HEK293 (cell line): Measurements from ENCODE around the gene PLA2G4C.
A peak's percentile ranks its signal among the peaks of the same experiment; 100 is the strongest.

ENCODE experiments used
- CTCF ChIA-PET: fragments of 350-600 bp; formaldehyde crosslinking; extraction: SDS; loops from one replicate; lab custom pipeline; 2021; ENCODE audit warnings: antibody characterized with exemption; lab: Yijun Ruan, JAX
- POLR2A ChIA-PET: fragments of 300-600 bp; formaldehyde crosslinking; extraction: SDS; loops from one replicate; lab custom pipeline; 2020; ENCODE audit warnings: antibody characterized with exemption, inconsistent platforms; lab: Yijun Ruan, JAX
- H3K27ac ChIP-seq: fragments of 200-500 bp; sonication (Bioruptor generic); 2 replicates; pipeline ENCODE4 v1.5.1; 2014; ENCODE audit warnings: low read depth, low read length, control low read depth, inconsistent platforms; ENCODE audit errors: extremely low read depth
- H3K36me3 ChIP-seq, 2 experiments: fragments of 200-500 bp in 1 of 2; sonication (Bioruptor generic) in 1 of 2; 1 replicate in 1 of 2; 2 replicates in 1 of 2; pipeline ENCODE4 v1.5.1; 2014 to 2017; ENCODE audit warnings: inconsistent platforms in 2 of 2, low read length in 2 of 2; ENCODE audit not compliant: control insufficient read depth in 2 of 2, insufficient read depth in 1 of 2
- H3K4me1 ChIP-seq: fragments of 200-500 bp; sonication (Bioruptor generic); 2 replicates; pipeline ENCODE4 v1.5.1; 2014; ENCODE audit warnings: mild to moderate bottlenecking, low read length, inconsistent platforms; ENCODE audit not compliant: control insufficient read depth, insufficient read depth
- H3K4me3 ChIP-seq: 2 replicates; pipeline ENCODE4 v1.5.1; 2011; ENCODE audit warnings: low read depth, mild to moderate bottlenecking, control low read depth, low read length, moderate library complexity
- H3K9me3 ChIP-seq: fragments of 200-500 bp; sonication (Bioruptor generic); 2 replicates; pipeline ENCODE4 v1.5.1; 2014; ENCODE audit warnings: low read depth, low read length, inconsistent platforms; ENCODE audit not compliant: control insufficient read depth, insufficient read depth
- ATF2 ChIP-seq: fragments of 450-650 bp; formaldehyde crosslinking; IDR thresholded peaks from 2 replicates; pipeline ENCODE4 v1.5.1; 2016; ENCODE audit warnings: missing biosample characterization, missing genetic modification characterization, low read depth
- HOXC10 ChIP-seq: sonication (generic); formaldehyde crosslinking; IDR thresholded peaks from 2 replicates; pipeline ENCODE4 v1.8.1; 2023; ENCODE audit warnings: mild to moderate bottlenecking, missing genetic modification reagents
- HOXD13 ChIP-seq: sonication (generic); formaldehyde crosslinking; IDR thresholded peaks from 2 replicates; pipeline ENCODE4 v1.8.0; 2022; ENCODE audit warnings: missing genetic modification reagents, borderline replicate concordance
- OSR2 ChIP-seq: fragments of 450-650 bp; formaldehyde crosslinking; IDR thresholded peaks from 2 replicates; pipeline ENCODE4 v1.5.1; 2016; ENCODE audit warnings: missing biosample characterization, missing genetic modification characterization
- REPIN1 ChIP-seq: fragments of 450-650 bp; formaldehyde crosslinking; IDR thresholded peaks from 2 replicates; pipeline ENCODE4 v1.5.1; 2017; ENCODE audit warnings: missing biosample characterization, missing genetic modification characterization, low read depth
- SALL2 ChIP-seq: fragments of 450-650 bp; formaldehyde crosslinking; IDR thresholded peaks from 2 replicates; pipeline ENCODE4 v1.5.0; 2017; ENCODE audit warnings: missing biosample characterization, mild to moderate bottlenecking, missing genetic modification characterization, borderline replicate concordance
- SETDB1 ChIP-seq: IDR thresholded peaks from one replicate; pipeline ENCODE4 v1.6.1; 2017; ENCODE audit warnings: mild to moderate bottlenecking, low read length, moderate library complexity, mixed read lengths; ENCODE audit not compliant: insufficient read length
- ZBTB1 ChIP-seq: fragments of 450-650 bp; formaldehyde crosslinking; IDR thresholded peaks from 2 replicates; pipeline ENCODE4 v1.5.1; 2016; ENCODE audit warnings: missing biosample characterization, missing genetic modification characterization
- ZBTB17 ChIP-seq: fragments of 450-650 bp; formaldehyde crosslinking; IDR thresholded peaks from 2 replicates; pipeline ENCODE4 v1.5.1; 2016; ENCODE audit warnings: missing biosample characterization, missing genetic modification characterization
- ZBTB49 ChIP-seq: fragments of 450-650 bp; formaldehyde crosslinking; IDR thresholded peaks from 2 replicates; pipeline ENCODE4 v1.5.1; 2016; ENCODE audit warnings: missing biosample characterization, missing genetic modification characterization, low read depth
- ZFHX2 ChIP-seq: fragments of 450-650 bp; formaldehyde crosslinking; conservative IDR thresholded peaks from 2 replicates; pipeline ENCODE4 v1.5.1; 2016; ENCODE audit warnings: missing biosample characterization, missing genetic modification characterization
- ZNF121 ChIP-seq: fragments of 450-650 bp; formaldehyde crosslinking; IDR thresholded peaks from 2 replicates; pipeline ENCODE4 v1.5.1; 2016; ENCODE audit warnings: missing biosample characterization, missing genetic modification characterization
- ZNF133 ChIP-seq: fragments of 450-650 bp; formaldehyde crosslinking; IDR thresholded peaks from 2 replicates; pipeline ENCODE4 v1.5.1; 2016; ENCODE audit warnings: missing biosample characterization, missing genetic modification characterization
- ZNF140 ChIP-seq: fragments of 450-650 bp; formaldehyde crosslinking; IDR thresholded peaks from 2 replicates; pipeline ENCODE4 v1.5.1; 2016; ENCODE audit warnings: missing biosample characterization, missing genetic modification characterization
- ZNF148 ChIP-seq: fragments of 450-650 bp; formaldehyde crosslinking; IDR thresholded peaks from 2 replicates; pipeline ENCODE4 v1.5.0; 2017; ENCODE audit warnings: missing biosample characterization, missing genetic modification characterization, borderline replicate concordance
- ZNF175 ChIP-seq: fragments of 450-650 bp; formaldehyde crosslinking; IDR thresholded peaks from 2 replicates; pipeline ENCODE4 v1.5.1; 2016; ENCODE audit warnings: missing biosample characterization, missing genetic modification characterization
- ZNF23 ChIP-seq: fragments of 450-650 bp; formaldehyde crosslinking; IDR thresholded peaks from 2 replicates; pipeline ENCODE4 v1.5.1; 2016; ENCODE audit warnings: missing biosample characterization, missing genetic modification characterization, borderline replicate concordance
- ZNF366 ChIP-seq: fragments of 450-650 bp; formaldehyde crosslinking; conservative IDR thresholded peaks from 2 replicates; pipeline ENCODE4 v1.5.1; 2016; ENCODE audit warnings: missing biosample characterization, missing genetic modification characterization
- ZNF391 ChIP-seq: fragments of 450-650 bp; formaldehyde crosslinking; IDR thresholded peaks from 2 replicates; pipeline ENCODE4 v1.5.1; 2016; ENCODE audit warnings: low read depth, missing biosample characterization, missing genetic modification characterization, borderline replicate concordance
- ZNF426 ChIP-seq: fragments of 450-650 bp; formaldehyde crosslinking; IDR thresholded peaks from 2 replicates; pipeline ENCODE4 v1.5.1; 2017; ENCODE audit warnings: missing biosample characterization, missing genetic modification characterization, mild to moderate bottlenecking, inconsistent platforms, moderate library complexity
- ZNF473 ChIP-seq: fragments of 450-650 bp; formaldehyde crosslinking; IDR thresholded peaks from 2 replicates; pipeline ENCODE4 v1.5.1; 2017; ENCODE audit warnings: missing biosample characterization, missing genetic modification characterization
- ZNF510 ChIP-seq: fragments of 450-650 bp; formaldehyde crosslinking; IDR thresholded peaks from 2 replicates; pipeline ENCODE4 v1.5.1; 2018; ENCODE audit warnings: mild to moderate bottlenecking, missing genetic modification characterization, missing biosample characterization; ENCODE audit not compliant: insufficient replicate concordance
- ZNF555 ChIP-seq: fragments of 450-650 bp; formaldehyde crosslinking; conservative IDR thresholded peaks from 2 replicates; pipeline ENCODE4 v1.5.1; 2017; ENCODE audit warnings: missing biosample characterization, mild to moderate bottlenecking, missing genetic modification characterization, inconsistent platforms
- ZNF558 ChIP-seq: fragments of 450-650 bp; formaldehyde crosslinking; IDR thresholded peaks from 2 replicates; pipeline ENCODE4 v1.5.1; 2016; ENCODE audit warnings: missing biosample characterization, missing genetic modification characterization
- ZNF626 ChIP-seq: fragments of 450-650 bp; sonication (Bioruptor Pico); formaldehyde crosslinking; IDR thresholded peaks from 2 replicates; pipeline ENCODE4 v1.5.1; 2018; ENCODE audit warnings: missing biosample characterization, missing genetic modification characterization, inconsistent platforms
- ZNF701 ChIP-seq: fragments of 450-650 bp; formaldehyde crosslinking; IDR thresholded peaks from 2 replicates; pipeline ENCODE4 v1.5.1; 2016; ENCODE audit warnings: missing biosample characterization, missing genetic modification characterization
- ZNF792 ChIP-seq: fragments of 450-650 bp; formaldehyde crosslinking; IDR thresholded peaks from 2 replicates; pipeline ENCODE4 v1.5.1; 2016; ENCODE audit warnings: missing biosample characterization, missing genetic modification characterization
- ZNF837 ChIP-seq: fragments of 450-650 bp; formaldehyde crosslinking; IDR thresholded peaks from 2 replicates; pipeline ENCODE4 v1.5.1; 2016; ENCODE audit warnings: missing biosample characterization, missing genetic modification characterization
- ZXDB ChIP-seq: fragments of 450-650 bp; formaldehyde crosslinking; IDR thresholded peaks from 2 replicates; pipeline ENCODE4 v1.5.1; 2016; ENCODE audit warnings: missing biosample characterization, missing genetic modification characterization
- TF ChIP-seq, protein P1 (sequence below): fragments of 450-650 bp; formaldehyde crosslinking; IDR thresholded peaks from 2 replicates; pipeline ENCODE4 v1.5.1; 2017; ENCODE audit warnings: missing biosample characterization, missing genetic modification characterization

PLA2G4C gene

GRCh38 chr19:48102870-48103751, 7.5 kb downstream of the PLA2G4C start:
- CTCF ChIA-PET: interaction anchor here (0.7 to 13.5 kb wide), 32 partner anchors 8 to 189 kb away, joined by 3 to 276 read pairs (median 6); partner anchors contain the start of genes ELSPBP1 and PLA2G4C
- TF ChIP-seq ZNF555 (tag by site-specific recombination): no peak
- TF ChIP-seq ZNF558 (tag by site-specific recombination): no peak
- no peak for TF ChIP-seq ZNF792
- TF ChIP-seq REPIN1 (tag by site-specific recombination): no peak
- no peak for TF ChIP-seq ZNF133
- TF ChIP-seq ZNF473 (tag by site-specific recombination): no peak
- TF ChIP-seq ZBTB1 (tag by site-specific recombination): no peak
- 0 out of 2 replicates have a peak, but pooled peaks have one; percentile 7 for TF ChIP-seq ZFHX2 (tag by site-specific recombination)
- no peak for TF ChIP-seq SALL2 (tag by site-specific recombination)
- peak; percentile 99; the same call in 1 of the 2 replicates for TF ChIP-seq ZNF23 (tag by site-specific recombination)
- no peak for TF ChIP-seq ZNF175 (tag by site-specific recombination)
- no peak for TF ChIP-seq ZNF510 (tag by site-specific recombination)
- peak; percentile 91 for TF ChIP-seq ZNF121 (tag by site-specific recombination)
- TF ChIP-seq ZNF701: no peak
- TF ChIP-seq OSR2 (tag by site-specific recombination): no peak
- no peak for TF ChIP-seq HOXC10 (CRISPR knock-in tag)
- peak; percentile 43; the same call in 1 of the 2 replicates for TF ChIP-seq ZXDB (tag by site-specific recombination)
- TF ChIP-seq HOXD13 (CRISPR knock-in tag): no peak
- TF ChIP-seq ATF2 (tag by site-specific recombination): no peak
- TF ChIP-seq ZBTB49: no peak
- TF ChIP-seq ZNF148: no peak
- TF ChIP-seq ZNF366 (tag by site-specific recombination): no peak
- no peak for TF ChIP-seq ZNF140 (tag by site-specific recombination)
- TF ChIP-seq ZNF426 (tag by site-specific recombination): no peak
- TF ChIP-seq SETDB1: peak; percentile 82
- TF ChIP-seq, protein P1, sequence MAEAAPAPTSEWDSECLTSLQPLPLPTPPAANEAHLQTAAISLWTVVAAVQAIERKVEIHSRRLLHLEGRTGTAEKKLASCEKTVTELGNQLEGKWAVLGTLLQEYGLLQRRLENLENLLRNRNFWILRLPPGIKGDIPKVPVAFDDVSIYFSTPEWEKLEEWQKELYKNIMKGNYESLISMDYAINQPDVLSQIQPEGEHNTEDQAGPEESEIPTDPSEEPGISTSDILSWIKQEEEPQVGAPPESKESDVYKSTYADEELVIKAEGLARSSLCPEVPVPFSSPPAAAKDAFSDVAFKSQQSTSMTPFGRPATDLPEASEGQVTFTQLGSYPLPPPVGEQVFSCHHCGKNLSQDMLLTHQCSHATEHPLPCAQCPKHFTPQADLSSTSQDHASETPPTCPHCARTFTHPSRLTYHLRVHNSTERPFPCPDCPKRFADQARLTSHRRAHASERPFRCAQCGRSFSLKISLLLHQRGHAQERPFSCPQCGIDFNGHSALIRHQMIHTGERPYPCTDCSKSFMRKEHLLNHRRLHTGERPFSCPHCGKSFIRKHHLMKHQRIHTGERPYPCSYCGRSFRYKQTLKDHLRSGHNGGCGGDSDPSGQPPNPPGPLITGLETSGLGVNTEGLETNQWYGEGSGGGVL: no peak
- no peak for TF ChIP-seq ZNF626 (tag by site-specific recombination)
- no peak for TF ChIP-seq ZNF837 (tag by site-specific recombination)
- no peak for TF ChIP-seq ZNF391 (tag by site-specific recombination)
- peak; percentile 100 for TF ChIP-seq ZBTB17 (tag by site-specific recombination)

More at GRCh38 chr19:48102870-48103751, 7.5 kb downstream of the PLA2G4C start:
- Histone ChIP-seq H3K4me1 (0 out of 2 replicates have a peak, but pooled peaks cover 4% of the 10 kb centered on the region), H3K36me3 (no peaks in the 10 kb centered on the region), H3K9me3 (no peaks in the 10 kb centered on the region), H3K4me3 (no peak overlapping the region), H3K27ac (no peak overlapping the region)
- POLR2A ChIA-PET: interaction anchor here (0.5 to 0.7 kb wide), 2 partner anchors 109 to 301 kb away, joined by 6 to 7 read pairs; partner anchors contain the start of gene ELSPBP1
